Mesothelial cell of epicardium (in vitro differentiated cells): ENCODE measurements around the gene ARID4A. TPM values are rescaled to one million over a fixed set of nuclear protein-coding genes. Genes with fewer than 3 reads are reported as not detected.

Experiments used
- DNase-seq, 2 experiments: peaks; one replicate each; pipeline ENCODE4 v3.0.0; 2021; ENCODE audit warnings: low spot score in 2 of 2; ENCODE audit not compliant: unreplicated experiment in 2 of 2
- H3K27ac Mint-ChIP-seq: 2 replicates; pipeline ENCODE4 v1.8.0; 2021; ENCODE audit warnings: mixed read lengths
- H3K27me3 Mint-ChIP-seq: 2 replicates; pipeline ENCODE4 v1.8.0; 2021; ENCODE audit warnings: low read depth, mixed read lengths
- H3K36me3 Mint-ChIP-seq: 2 replicates; pipeline ENCODE4 v1.8.0; 2021; ENCODE audit warnings: mixed read lengths
- H3K4me1 Mint-ChIP-seq: 2 replicates; pipeline ENCODE4 v1.8.0; 2021; ENCODE audit warnings: mixed read lengths
- H3K4me3 Mint-ChIP-seq: 2 replicates; pipeline ENCODE4 v1.8.0; 2021; ENCODE audit warnings: mild to moderate bottlenecking, moderate library complexity, mixed read lengths
- H3K9me3 Mint-ChIP-seq: 2 replicates; pipeline ENCODE4 v1.8.0; 2021; ENCODE audit warnings: mixed read lengths
- total RNA-seq: library from RNA; stranded (reverse); gene quantifications from 3 replicates; pipeline ENCODE4 v1.2.1, GENCODE V29; 2021
- TF ChIP-seq, protein P1 (sequence below): fragments of 200-600 bp; sonication (generic); IDR thresholded peaks from one replicate; pipeline ENCODE4 v1.5.0; 2021; ENCODE audit warnings: antibody characterized with exemption; ENCODE audit not compliant: unreplicated experiment

Gene ARID4A
- total RNA-seq, 1 donor from 2014 or later, result 32.9 TPM

DNA sequence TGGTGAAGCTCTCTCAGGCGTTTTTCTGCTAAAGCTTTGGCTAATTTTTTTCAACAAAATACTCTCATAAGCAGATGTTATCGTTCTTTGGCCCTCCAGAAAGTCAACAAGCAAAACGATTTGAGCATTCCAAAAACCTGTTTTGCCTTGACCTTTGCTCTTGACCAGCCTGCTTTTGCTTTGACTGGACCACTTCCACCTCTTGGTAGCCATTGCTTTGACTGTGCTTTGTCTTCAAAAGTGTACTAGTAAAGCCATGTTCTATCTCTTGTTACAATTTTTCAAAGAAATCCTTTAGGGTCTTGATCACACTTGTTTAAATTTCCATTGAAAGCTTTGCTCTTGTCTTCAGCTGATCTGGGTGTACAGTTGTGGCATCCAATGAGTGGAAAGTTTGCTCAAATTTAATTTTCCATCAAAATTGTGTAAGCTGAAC, 10.7 kb upstream of the ARID4A start:
- Mint-ChIP-seq H3K36me3 (peaks cover 34% of the 10 kb centered on the region), H3K4me1 (peaks cover 8% of the 10 kb centered on the region), H3K4me3 (no peak overlapping the region), H3K27me3 (no peaks in the 10 kb centered on the region), H3K9me3 (no peaks in the 10 kb centered on the region), H3K27ac (no peak overlapping the region)
- no peak for DNase-seq
- TF ChIP-seq, protein P1, sequence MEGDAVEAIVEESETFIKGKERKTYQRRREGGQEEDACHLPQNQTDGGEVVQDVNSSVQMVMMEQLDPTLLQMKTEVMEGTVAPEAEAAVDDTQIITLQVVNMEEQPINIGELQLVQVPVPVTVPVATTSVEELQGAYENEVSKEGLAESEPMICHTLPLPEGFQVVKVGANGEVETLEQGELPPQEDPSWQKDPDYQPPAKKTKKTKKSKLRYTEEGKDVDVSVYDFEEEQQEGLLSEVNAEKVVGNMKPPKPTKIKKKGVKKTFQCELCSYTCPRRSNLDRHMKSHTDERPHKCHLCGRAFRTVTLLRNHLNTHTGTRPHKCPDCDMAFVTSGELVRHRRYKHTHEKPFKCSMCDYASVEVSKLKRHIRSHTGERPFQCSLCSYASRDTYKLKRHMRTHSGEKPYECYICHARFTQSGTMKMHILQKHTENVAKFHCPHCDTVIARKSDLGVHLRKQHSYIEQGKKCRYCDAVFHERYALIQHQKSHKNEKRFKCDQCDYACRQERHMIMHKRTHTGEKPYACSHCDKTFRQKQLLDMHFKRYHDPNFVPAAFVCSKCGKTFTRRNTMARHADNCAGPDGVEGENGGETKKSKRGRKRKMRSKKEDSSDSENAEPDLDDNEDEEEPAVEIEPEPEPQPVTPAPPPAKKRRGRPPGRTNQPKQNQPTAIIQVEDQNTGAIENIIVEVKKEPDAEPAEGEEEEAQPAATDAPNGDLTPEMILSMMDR, result no peak

DNA sequence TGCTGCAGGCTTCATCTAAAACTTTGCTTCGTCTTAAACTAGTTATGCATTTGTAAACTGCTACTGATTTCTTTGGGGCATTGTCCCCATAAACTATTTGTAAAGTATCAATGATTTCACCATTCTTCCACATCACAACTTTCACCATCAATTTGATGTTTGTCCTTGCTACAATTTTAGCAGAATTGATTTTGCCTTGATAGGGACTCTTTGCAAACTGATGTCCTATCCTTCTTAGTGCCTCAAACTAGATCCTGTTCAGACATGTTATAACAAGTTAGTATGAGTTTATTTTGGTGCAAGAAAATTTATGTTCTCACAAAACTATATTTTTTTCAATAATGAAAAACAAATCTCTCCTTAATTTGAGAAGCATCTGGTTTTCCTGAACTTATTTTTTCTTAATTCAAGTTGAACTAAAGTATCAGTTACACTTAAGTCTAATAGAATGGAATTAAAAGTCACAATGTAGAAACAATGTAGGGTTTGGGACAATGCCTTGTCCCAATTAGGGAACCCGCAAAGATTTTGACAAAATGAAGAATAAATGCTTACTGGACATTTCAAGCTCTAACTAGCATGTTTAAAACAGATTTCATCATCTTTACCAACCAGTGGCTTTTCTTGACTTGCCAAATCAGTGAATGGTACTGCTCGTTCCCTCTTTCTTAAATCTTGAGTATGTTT, 10.1 kb upstream of the ARID4A start:
- no peak overlapping the region for H3K4me3 Mint-ChIP-seq
- no peak for DNase-seq
- H3K36me3 Mint-ChIP-seq, result peaks cover 36% of the 10 kb centered on the region
- TF ChIP-seq, protein P1, result no peak
- H3K9me3 Mint-ChIP-seq, result no peaks in the 10 kb centered on the region
- H3K27me3 Mint-ChIP-seq, result no peaks in the 10 kb centered on the region
- H3K4me1 Mint-ChIP-seq, result peaks cover 10% of the 10 kb centered on the region
- H3K27ac Mint-ChIP-seq, result peak overlapping the region; percentile 1

- Mint-ChIP-seq H3K27me3 (no peaks in the 10 kb centered on the region), H3K27ac (no peak overlapping the region), H3K4me1 (peaks cover 23% of the 10 kb centered on the region), H3K4me3 (no peak overlapping the region), H3K9me3 (no peaks in the 10 kb centered on the region), H3K36me3 (peaks cover 42% of the 10 kb centered on the region)
- TF ChIP-seq, protein P1, result no peak
- DNase-seq, result no peak
Measured at GRCh38 chr14:58291646-58292045, 6.7 kb upstream of the ARID4A start.

DNA sequence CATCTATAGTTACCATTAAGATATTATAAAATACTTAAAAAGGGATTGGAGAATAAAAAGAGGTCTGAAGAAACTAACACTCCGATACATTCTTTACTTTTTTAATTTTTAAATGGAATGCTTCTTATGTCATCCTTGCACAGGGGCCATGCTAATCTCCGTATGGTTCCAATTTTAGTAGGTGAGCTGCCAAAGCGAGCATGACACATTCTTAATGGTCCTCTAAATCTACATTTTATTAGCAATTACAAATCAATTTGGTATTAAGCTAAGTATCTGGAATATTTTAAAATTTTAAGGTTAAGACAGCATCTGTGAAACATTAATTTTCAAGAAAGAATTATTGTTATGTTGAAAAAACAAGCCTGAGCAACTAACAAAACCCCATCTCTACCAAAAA, 6.2 kb upstream of the ARID4A start:
- Mint-ChIP-seq H3K4me1 (peaks cover 26% of the 10 kb centered on the region), H3K4me3 (no peak overlapping the region), H3K36me3 (peaks cover 42% of the 10 kb centered on the region), H3K27me3 (no peaks in the 10 kb centered on the region), H3K27ac (no peak overlapping the region), H3K9me3 (no peaks in the 10 kb centered on the region)
- TF ChIP-seq, protein P1, result no peak
- no peak for DNase-seq

- Mint-ChIP-seq H3K9me3 (no peaks in the 10 kb centered on the region), H3K36me3 (peaks cover 31% of the 10 kb centered on the region), H3K4me1 (peaks cover 21% of the 10 kb centered on the region), H3K27me3 (no peaks in the 10 kb centered on the region), H3K4me3 (no peak overlapping the region), H3K27ac (no peak overlapping the region)
- TF ChIP-seq, protein P1, result no peak
- no peak for DNase-seq
Measured at GRCh38 chr14:58294201-58294600, 4.2 kb upstream of the ARID4A start.
